Brain microvascular endothelial cell (primary cell): ENCODE data around the gene SLC35B3.

Experiments used
- DNase-seq: peaks from one replicate; pipeline ENCODE4 v3.0.0-alpha.2; 2020
- H3K27ac ChIP-seq: fragments of 250-450 bp; sonication (Bioruptor Pico); 2 replicates; pipeline ENCODE4 v1.5.1; 2020; ENCODE audit warnings: mild to moderate bottlenecking, moderate library complexity
- H3K27me3 ChIP-seq: fragments of 250-450 bp; sonication (Bioruptor Pico); replicated peaks from 2 replicates; pipeline ENCODE4 v1.5.1; 2020; ENCODE audit warnings: mild to moderate bottlenecking
- H3K36me3 ChIP-seq: fragments of 250-450 bp; sonication (Bioruptor Pico); replicated peaks from 2 replicates; pipeline ENCODE4 v1.5.1; 2020; ENCODE audit warnings: mild to moderate bottlenecking
- H3K4me3 ChIP-seq: 2 replicates; pipeline ENCODE4 v1.5.1; 2011; ENCODE audit warnings: low read depth, mild to moderate bottlenecking, control low read depth, low read length, moderate library complexity
- in situ Hi-C: cut with HindIII; loops from 2 replicates; pipeline ENCODE4 v1.10.0; 2017; ENCODE audit warnings: low sequenced_read_pairs, low pct_ligation_motif_present
- TF ChIP-seq, protein P1 (sequence below): IDR thresholded peaks from 2 replicates; pipeline ENCODE4 v1.5.1; 2011; ENCODE audit warnings: low read depth, mild to moderate bottlenecking, moderate library complexity, low read length, control low read depth, inconsistent platforms; ENCODE audit errors: missing control alignments

The SLC35B3 gene

DNA sequence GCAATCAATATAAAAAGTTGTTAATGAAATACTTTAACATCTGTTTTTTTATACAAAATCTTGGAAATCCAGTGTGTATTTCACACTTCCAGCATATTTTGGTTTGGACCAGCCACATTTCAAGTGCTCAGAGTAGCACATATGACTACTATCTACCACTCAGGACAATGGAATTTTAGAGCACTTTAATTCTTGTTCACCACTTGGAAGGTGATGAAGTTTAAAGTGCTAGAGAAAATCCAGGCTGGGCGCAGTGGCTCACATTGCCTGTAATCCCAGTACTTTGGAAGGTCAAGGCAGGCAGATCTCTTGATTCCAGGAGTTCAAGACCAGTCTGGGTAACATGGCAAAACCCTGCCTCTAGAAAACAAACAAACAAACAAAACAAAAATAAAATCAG lies 6.1 kb upstream of the SLC35B3 start:
- Histone ChIP-seq H3K27ac (no peak overlapping the region), H3K27me3 (no peaks in the 10 kb centered on the region), H3K4me3 (no peak overlapping the region), H3K36me3 (no peaks in the 10 kb centered on the region)
- in situ Hi-C loops, result no loop called here
- DNase-seq, result no peak
- TF ChIP-seq, protein P1, sequence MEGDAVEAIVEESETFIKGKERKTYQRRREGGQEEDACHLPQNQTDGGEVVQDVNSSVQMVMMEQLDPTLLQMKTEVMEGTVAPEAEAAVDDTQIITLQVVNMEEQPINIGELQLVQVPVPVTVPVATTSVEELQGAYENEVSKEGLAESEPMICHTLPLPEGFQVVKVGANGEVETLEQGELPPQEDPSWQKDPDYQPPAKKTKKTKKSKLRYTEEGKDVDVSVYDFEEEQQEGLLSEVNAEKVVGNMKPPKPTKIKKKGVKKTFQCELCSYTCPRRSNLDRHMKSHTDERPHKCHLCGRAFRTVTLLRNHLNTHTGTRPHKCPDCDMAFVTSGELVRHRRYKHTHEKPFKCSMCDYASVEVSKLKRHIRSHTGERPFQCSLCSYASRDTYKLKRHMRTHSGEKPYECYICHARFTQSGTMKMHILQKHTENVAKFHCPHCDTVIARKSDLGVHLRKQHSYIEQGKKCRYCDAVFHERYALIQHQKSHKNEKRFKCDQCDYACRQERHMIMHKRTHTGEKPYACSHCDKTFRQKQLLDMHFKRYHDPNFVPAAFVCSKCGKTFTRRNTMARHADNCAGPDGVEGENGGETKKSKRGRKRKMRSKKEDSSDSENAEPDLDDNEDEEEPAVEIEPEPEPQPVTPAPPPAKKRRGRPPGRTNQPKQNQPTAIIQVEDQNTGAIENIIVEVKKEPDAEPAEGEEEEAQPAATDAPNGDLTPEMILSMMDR, result no peak

DNA sequence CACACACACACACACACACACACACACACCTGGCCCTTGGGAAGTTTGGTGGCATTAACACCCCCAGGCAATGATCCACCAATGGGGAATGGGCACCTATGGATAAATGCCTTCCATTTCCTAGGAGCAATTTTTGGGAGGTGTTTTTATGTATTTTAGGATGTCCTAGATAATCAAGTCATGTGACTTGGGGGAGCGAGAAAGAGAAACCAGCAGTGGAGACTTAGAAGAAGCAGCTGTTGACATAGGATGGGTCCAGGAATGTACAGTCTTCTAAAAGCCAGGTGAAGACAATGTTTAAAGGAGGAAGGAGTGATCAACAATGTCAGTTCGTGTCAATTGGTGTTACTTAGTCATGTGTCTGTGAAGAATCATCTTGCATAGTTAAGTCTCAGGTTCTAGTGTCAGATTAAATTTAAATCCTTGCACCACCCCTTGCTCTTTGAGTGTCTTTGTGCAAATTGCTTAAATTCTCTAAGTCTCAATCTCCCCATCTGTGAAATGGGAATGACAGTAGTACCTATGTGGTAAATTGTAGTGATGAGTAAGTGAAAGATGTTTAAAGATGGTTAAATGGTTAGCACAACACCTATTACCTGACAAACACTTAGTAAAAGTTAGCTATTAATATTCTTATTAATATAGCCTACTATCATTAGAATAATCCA lies 4.4 kb upstream of the SLC35B3 start:
- H3K4me3 ChIP-seq, result no peak overlapping the region
- H3K27ac ChIP-seq, result no peak overlapping the region
- H3K27me3 ChIP-seq, result no peaks in the 10 kb centered on the region
- DNase-seq, result no peak
- no peaks in the 10 kb centered on the region for H3K36me3 ChIP-seq
- in situ Hi-C loops, result no loop called here
- TF ChIP-seq, protein P1, result no peak

DNA sequence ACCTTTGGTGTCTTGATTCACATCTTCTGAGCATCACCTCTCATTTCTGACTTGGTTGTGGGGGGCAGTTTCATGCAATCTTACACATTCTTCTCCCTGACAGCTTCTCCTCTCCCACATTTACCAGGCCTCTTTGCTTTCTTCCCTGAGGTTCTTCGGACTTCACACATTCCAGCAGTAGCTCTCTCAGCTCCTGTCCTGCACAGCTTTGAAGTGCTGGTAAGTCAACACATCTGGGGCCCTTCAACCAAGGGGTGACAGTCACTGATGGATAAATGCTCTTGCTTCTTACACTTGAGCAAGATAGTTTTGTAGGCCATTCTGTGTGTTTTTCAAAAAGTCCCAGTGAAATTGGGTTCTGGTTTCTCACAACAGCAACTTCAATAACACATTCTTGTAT lies 2.5 kb upstream of the SLC35B3 start:
- no peak for DNase-seq
- in situ Hi-C loops, result no loop called here
- Histone ChIP-seq H3K27ac (no peak overlapping the region), H3K4me3 (no peak overlapping the region), H3K27me3 (no peaks in the 10 kb centered on the region), H3K36me3 (no peaks in the 10 kb centered on the region)
- TF ChIP-seq, protein P1, result no peak

DNA sequence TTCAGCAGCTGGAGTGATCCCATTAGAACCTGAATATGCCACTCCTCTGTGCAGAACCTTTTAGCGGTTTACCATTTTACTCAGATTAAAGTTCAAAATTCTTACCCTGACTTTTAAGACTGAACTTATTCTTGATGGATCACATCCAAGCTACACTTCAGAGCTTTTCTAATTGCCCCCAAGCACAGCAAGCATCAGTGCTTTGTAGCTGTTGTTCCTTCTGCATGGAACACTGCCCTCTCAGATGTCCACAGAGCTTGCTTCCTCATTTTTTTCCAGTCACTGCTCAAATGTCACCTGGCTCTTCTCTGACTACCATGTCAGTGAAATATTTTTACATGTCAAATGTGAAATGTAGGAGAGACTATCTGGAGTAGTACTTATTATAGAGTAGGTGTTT lies 1.6 kb upstream of the SLC35B3 start:
- DNase-seq, result no peak
- Histone ChIP-seq H3K36me3 (no peaks in the 10 kb centered on the region), H3K27me3 (no peaks in the 10 kb centered on the region), H3K4me3 (no peak overlapping the region), H3K27ac (no peak overlapping the region)
- in situ Hi-C loops, result no loop called here
- TF ChIP-seq, protein P1, result no peak

DNA sequence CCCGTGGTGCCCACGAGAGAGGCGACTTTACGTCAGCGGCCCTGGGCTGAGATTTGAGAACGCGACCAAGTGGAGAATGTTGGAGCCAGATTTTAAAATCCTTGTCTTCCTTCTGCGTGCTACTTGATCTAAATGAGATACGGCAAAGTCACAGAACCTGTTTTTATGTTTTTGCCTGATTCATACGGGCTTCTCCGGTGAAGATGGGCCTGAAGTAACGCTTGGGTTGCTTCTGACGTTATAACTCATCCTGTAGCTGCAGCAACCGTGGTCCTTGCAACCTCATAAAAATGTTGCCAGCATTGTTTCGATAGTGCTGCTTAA lies 462 bp upstream of the SLC35B3 start:
- Histone ChIP-seq H3K27me3 (no peaks in the 10 kb centered on the region), H3K36me3 (no peaks in the 10 kb centered on the region), H3K4me3 (peak overlapping the region; percentile 98), H3K27ac (peak overlapping the region; percentile 88)
- in situ Hi-C loops, result no loop called here
- no peak for DNase-seq
- TF ChIP-seq, protein P1, result no peak

DNA sequence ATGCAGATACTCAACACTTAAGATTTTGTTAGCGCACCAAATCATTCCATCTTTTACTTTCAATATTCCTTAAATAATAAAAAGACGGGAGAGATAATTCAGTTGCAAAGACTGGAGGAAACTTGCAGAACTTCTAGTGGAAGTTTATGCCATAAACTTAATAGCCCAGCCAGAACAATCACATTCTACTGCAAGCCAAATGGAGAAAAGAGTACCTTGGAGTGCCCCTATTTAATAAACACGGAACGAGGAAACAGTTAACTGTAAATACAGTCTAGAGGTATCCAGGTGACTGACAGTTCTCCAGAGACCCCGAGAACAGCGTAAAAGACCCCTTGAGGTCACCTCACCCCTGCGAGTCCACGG lies 635 bp downstream of the SLC35B3 start:
- H3K4me3 ChIP-seq, result peak overlapping the region; percentile 98

More for the DNA sequence above, 635 bp downstream of the SLC35B3 start:
- DNase-seq, result no peak
- Histone ChIP-seq H3K36me3 (no peaks in the 10 kb centered on the region), H3K27me3 (no peaks in the 10 kb centered on the region), H3K27ac (peak overlapping the region; percentile 88)
- TF ChIP-seq, protein P1, result no peak
- in situ Hi-C loops, result no loop called here
